Activated naive CD8-positive, alpha-beta T cell treated with anti-CD3 and anti-CD28 coated beads, Interleukin-2, amount 10 ng/mL, durations not matched to agents 7 days and 5 days (primary cell): ENCODE data around the gene TMPRSS4. TPM values are rescaled to one million over a fixed set of nuclear protein-coding genes. Genes with fewer than 3 reads are reported as not detected.

Experiments used
- ATAC-seq: fragments of 150-1000 bp; cut with Tn5 transposase; one replicate; pipeline ENCODE4 v1.10.0; 2021; ENCODE audit warnings: low read depth, moderate library complexity
- POLR2A ChIA-PET: fragments of 350-600 bp; sonication (Branson Sonifier 250); formaldehyde crosslinking; loops from one replicate; lab custom pipeline; 2021; ENCODE audit warnings: antibody characterized with exemption; lab: Charles Lee
- DNase-seq: peaks from one replicate; pipeline ENCODE4 v3.0.0; 2021
- H3K27ac Mint-ChIP-seq: one replicate; pipeline ENCODE4 v1.8.0; 2022; ENCODE audit warnings: mild to moderate bottlenecking, mixed read lengths
- H3K27me3 Mint-ChIP-seq: one replicate; pipeline ENCODE4 v1.8.0; 2022; ENCODE audit warnings: mild to moderate bottlenecking, moderate library complexity, mixed read lengths
- H3K36me3 Mint-ChIP-seq: one replicate; pipeline ENCODE4 v1.8.0; 2021; ENCODE audit warnings: mild to moderate bottlenecking, mixed read lengths
- H3K4me1 Mint-ChIP-seq: one replicate; pipeline ENCODE4 v1.8.0; 2021; ENCODE audit warnings: mixed read lengths
- H3K4me3 Mint-ChIP-seq: one replicate; pipeline ENCODE4 v1.8.0; 2022; ENCODE audit warnings: mild to moderate bottlenecking, moderate library complexity, mixed read lengths
- H3K9me3 Mint-ChIP-seq: one replicate; pipeline ENCODE4 v1.8.0; 2021; ENCODE audit warnings: mixed read lengths
- total RNA-seq, 2 experiments: library from RNA; stranded (reverse); gene quantifications; one replicate each; pipeline ENCODE4 v1.2.3, GENCODE V29; 2021

TMPRSS4 gene
- total RNA-seq, 2 experiments from 2014 or later: 0.30 to 0.40 TPM

GRCh38 chr11:118109231-118109630 is 32.4 kb downstream of the TMPRSS4 start:
- no peak for ATAC-seq
- POLR2A ChIA-PET: no interaction called here
- Mint-ChIP-seq H3K9me3 (no peaks in the 10 kb centered on the region), H3K4me1 (peaks cover 20% of the 10 kb centered on the region), H3K27ac (no peak overlapping the region), H3K4me3 (no peak overlapping the region), H3K27me3 (peaks cover 11% of the 10 kb centered on the region), H3K36me3 (peaks cover 2% of the 10 kb centered on the region)
- DNase-seq: no peak

GRCh38 chr11:118111019-118111743 is 34.3 kb downstream of the TMPRSS4 start:
- ATAC-seq (no peak), DNase-seq (no peak)
- Mint-ChIP-seq H3K9me3 (no peaks in the 10 kb centered on the region), H3K36me3 (peaks cover 8% of the 10 kb centered on the region), H3K4me3 (no peak overlapping the region), H3K4me1 (peaks cover 34% of the 10 kb centered on the region), H3K27ac (no peak overlapping the region), H3K27me3 (peaks cover 2% of the 10 kb centered on the region)
- POLR2A ChIA-PET: no interaction called here

- ATAC-seq: no peak
- H3K27ac Mint-ChIP-seq: peak overlapping the region; percentile 55
- H3K9me3 Mint-ChIP-seq: no peaks in the 10 kb centered on the region
- H3K4me3 Mint-ChIP-seq: no peak overlapping the region
- POLR2A ChIA-PET: interaction anchor here (0.7 kb wide), 1 partner anchor 24 kb away, joined by 5 read pairs; no protein-coding TSS in a partner anchor
- H3K36me3 Mint-ChIP-seq: peaks cover 8% of the 10 kb centered on the region
- H3K4me1 Mint-ChIP-seq: peaks cover 35% of the 10 kb centered on the region
- no peak for DNase-seq
- no peaks in the 10 kb centered on the region for H3K27me3 Mint-ChIP-seq
Observed at GRCh38 chr11:118111744-118112035, 34.8 kb downstream of the TMPRSS4 start.

- Mint-ChIP-seq H3K9me3 (no peaks in the 10 kb centered on the region), H3K27ac (no peak overlapping the region), H3K27me3 (no peaks in the 10 kb centered on the region), H3K36me3 (peaks cover 8% of the 10 kb centered on the region), H3K4me1 (peaks cover 45% of the 10 kb centered on the region), H3K4me3 (no peak overlapping the region)
- POLR2A ChIA-PET: no interaction called here
- ATAC-seq: no peak
- no peak for DNase-seq
Observed at GRCh38 chr11:118112711-118113430, 36.0 kb downstream of the TMPRSS4 start.

- H3K4me1 Mint-ChIP-seq: peaks cover 55% of the 10 kb centered on the region
- peak; percentile 24 for ATAC-seq
Observed at GRCh38 chr11:118114266-118114665, 37.4 kb downstream of the TMPRSS4 start.

GRCh38 chr11:118115048-118115447 is 38.2 kb downstream of the TMPRSS4 start:
- Mint-ChIP-seq H3K36me3 (peaks cover 15% of the 10 kb centered on the region), H3K4me3 (peak overlapping the region; percentile 53), H3K4me1 (peaks cover 58% of the 10 kb centered on the region), H3K9me3 (peaks cover 5% of the 10 kb centered on the region), H3K27ac (peak overlapping the region; percentile 67), H3K27me3 (no peaks in the 10 kb centered on the region)
- no peak for ATAC-seq
- POLR2A ChIA-PET: interaction anchor here (0.5 kb wide), 1 partner anchor 953 kb away, joined by 5 read pairs; no protein-coding TSS in a partner anchor
- DNase-seq: no peak

More at GRCh38 chr11:118114266-118114665, 37.4 kb downstream of the TMPRSS4 start:
- Mint-ChIP-seq H3K4me3 (peak overlapping the region; percentile 53), H3K27me3 (no peaks in the 10 kb centered on the region), H3K9me3 (peaks cover 2% of the 10 kb centered on the region), H3K36me3 (peaks cover 12% of the 10 kb centered on the region), H3K27ac (peak overlapping the region; percentile 67)
- DNase-seq: no peak
- POLR2A ChIA-PET: interaction anchor here (0.7 to 1.1 kb wide), 2 partner anchors 22 to 457 kb away, joined by 3 to 4 read pairs; no protein-coding TSS in a partner anchor

GRCh38 chr11:118117790-118118601 is 41.1 kb downstream of the TMPRSS4 start:
- POLR2A ChIA-PET: interaction anchor here (1.1 kb wide), 1 partner anchor 10 kb away, joined by 3 read pairs; no protein-coding TSS in a partner anchor

GRCh38 chr11:118120793-118121192 is 43.9 kb downstream of the TMPRSS4 start:
- Mint-ChIP-seq H3K27me3 (no peaks in the 10 kb centered on the region), H3K27ac (no peak overlapping the region), H3K4me1 (peaks cover 27% of the 10 kb centered on the region), H3K4me3 (no peak overlapping the region), H3K9me3 (peaks cover 15% of the 10 kb centered on the region), H3K36me3 (peaks cover 15% of the 10 kb centered on the region)
- DNase-seq (no peak), ATAC-seq (no peak)
- POLR2A ChIA-PET: no interaction called here

More at GRCh38 chr11:118117790-118118601, 41.1 kb downstream of the TMPRSS4 start:
- DNase-seq: peak; percentile 60
- Mint-ChIP-seq H3K4me3 (peak overlapping the region; percentile 67), H3K27me3 (no peaks in the 10 kb centered on the region), H3K27ac (peak overlapping the region; percentile 83), H3K9me3 (peaks cover 15% of the 10 kb centered on the region), H3K4me1 (peaks cover 50% of the 10 kb centered on the region), H3K36me3 (peaks cover 24% of the 10 kb centered on the region)
- ATAC-seq: peak; percentile 96

GRCh38 chr11:118124929-118125535 is 48.2 kb downstream of the TMPRSS4 start:
- Mint-ChIP-seq H3K4me3 (no peak overlapping the region), H3K9me3 (peaks cover 10% of the 10 kb centered on the region), H3K27ac (no peak overlapping the region), H3K27me3 (peaks cover 13% of the 10 kb centered on the region), H3K4me1 (peaks cover 13% of the 10 kb centered on the region), H3K36me3 (peaks cover 9% of the 10 kb centered on the region)
- DNase-seq: no peak
- no peak for ATAC-seq
- POLR2A ChIA-PET: no interaction called here

GRCh38 chr11:118126082-118126838 is 49.4 kb downstream of the TMPRSS4 start:
- Mint-ChIP-seq H3K4me3 (no peak overlapping the region), H3K4me1 (peaks cover 11% of the 10 kb centered on the region), H3K36me3 (no peaks in the 10 kb centered on the region), H3K27me3 (peaks cover 13% of the 10 kb centered on the region), H3K9me3 (peaks cover 2% of the 10 kb centered on the region), H3K27ac (peak overlapping the region; percentile 11)
- DNase-seq (no peak), ATAC-seq (no peak)
- POLR2A ChIA-PET: no interaction called here

- no peak overlapping the region for H3K4me3 Mint-ChIP-seq
- peaks cover 16% of the 10 kb centered on the region for H3K27me3 Mint-ChIP-seq
- no peak overlapping the region for H3K27ac Mint-ChIP-seq
- no peaks in the 10 kb centered on the region for H3K9me3 Mint-ChIP-seq
- POLR2A ChIA-PET: no interaction called here
- no peak for DNase-seq
- no peaks in the 10 kb centered on the region for H3K36me3 Mint-ChIP-seq
- peaks cover 11% of the 10 kb centered on the region for H3K4me1 Mint-ChIP-seq
- no peak for ATAC-seq
Observed at GRCh38 chr11:118128310-118128709, 51.4 kb downstream of the TMPRSS4 start.

- H3K4me3 Mint-ChIP-seq: no peak overlapping the region
- peaks cover 11% of the 10 kb centered on the region for H3K4me1 Mint-ChIP-seq
- no peak for ATAC-seq
- DNase-seq: no peak
- peaks cover 16% of the 10 kb centered on the region for H3K27me3 Mint-ChIP-seq
- no peak overlapping the region for H3K27ac Mint-ChIP-seq
- no peaks in the 10 kb centered on the region for H3K36me3 Mint-ChIP-seq
- POLR2A ChIA-PET: no interaction called here
- no peaks in the 10 kb centered on the region for H3K9me3 Mint-ChIP-seq
Observed at GRCh38 chr11:118128721-118129470, 52.0 kb downstream of the TMPRSS4 start.
